Measurements from ENCODE around the gene ZBTB7A.

Gene ZBTB7A

DNA sequence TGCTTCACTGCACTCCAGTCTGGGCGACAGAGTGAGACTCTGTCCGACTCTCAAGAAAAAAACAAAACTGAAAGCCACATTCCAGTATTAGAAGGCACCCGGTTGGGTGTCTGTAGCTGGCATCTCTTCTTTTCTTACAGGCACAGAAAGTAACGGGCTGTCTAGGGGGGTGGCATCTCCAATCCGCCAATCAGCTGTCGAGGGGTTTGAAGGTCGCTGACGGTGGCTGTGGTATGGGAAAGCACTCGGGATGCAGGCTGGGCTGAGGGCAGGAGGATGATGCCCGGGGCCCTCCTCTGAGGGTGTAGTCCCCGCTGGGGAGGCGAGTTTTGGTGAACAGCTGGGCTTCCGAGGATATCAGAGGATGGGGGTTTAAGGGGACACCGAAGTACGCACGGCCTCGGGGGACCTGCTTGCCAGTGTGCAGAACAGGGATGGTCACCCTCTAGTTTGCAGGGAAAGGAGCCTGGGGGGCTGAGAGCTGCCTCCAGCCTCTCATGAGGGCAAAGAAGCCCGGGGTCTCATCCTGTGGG is 27.0 kb upstream of the ZBTB7A start:
- no peak for DNase-seq

- DNase-seq: no peak
These were observed 23.9 kb upstream of the ZBTB7A start for GRCh38 chr19:4090356-4091220.

DNA sequence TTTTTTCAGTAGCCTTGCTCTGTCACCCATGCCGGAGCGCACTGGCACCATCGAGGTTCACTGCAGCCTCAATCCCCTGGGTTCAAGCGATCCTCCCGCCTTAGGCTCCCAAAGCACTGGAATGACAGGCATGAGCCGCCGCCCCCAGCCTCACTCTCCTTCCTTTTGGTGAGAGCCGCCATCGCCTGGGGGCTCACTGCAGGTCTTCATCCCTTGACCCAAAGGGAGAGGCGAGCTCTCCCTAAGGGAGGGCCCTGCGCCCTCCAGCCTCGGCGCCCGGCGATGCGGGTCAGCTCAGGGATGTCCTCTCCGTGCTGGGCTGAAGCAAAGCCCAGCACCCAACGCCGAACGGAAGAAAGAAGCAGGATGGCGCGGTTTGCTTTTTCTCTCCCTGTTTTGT is 23.2 kb upstream of the ZBTB7A start:
- no peak for DNase-seq

GRCh38 chr19:4089400-4089908 is 22.8 kb upstream of the ZBTB7A start:
- DNase-seq: peak; percentile 62

DNA sequence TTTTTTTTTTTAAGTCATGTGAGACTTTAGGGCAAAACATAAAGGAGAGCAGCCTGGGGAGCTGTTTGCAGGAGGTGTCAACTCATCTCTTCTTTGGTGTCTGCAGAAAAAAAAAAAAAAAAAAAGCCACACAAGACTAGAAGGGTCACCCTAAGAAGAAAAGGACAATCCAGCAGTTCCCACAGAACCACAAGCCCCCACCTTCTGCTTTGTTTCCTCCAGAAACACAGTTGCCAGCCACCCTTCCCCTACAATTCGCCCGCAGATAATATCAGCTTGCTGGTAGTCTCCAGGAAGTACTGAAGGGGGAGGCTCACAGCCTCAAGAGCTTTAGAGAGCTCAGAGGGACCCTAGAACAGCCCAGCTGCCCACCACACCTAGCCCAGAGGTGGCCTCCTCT is 22.3 kb upstream of the ZBTB7A start:
- peak; percentile 42 for DNase-seq

GRCh38 chr19:4087787-4088679 is 21.3 kb upstream of the ZBTB7A start:
- no peak for DNase-seq

DNA sequence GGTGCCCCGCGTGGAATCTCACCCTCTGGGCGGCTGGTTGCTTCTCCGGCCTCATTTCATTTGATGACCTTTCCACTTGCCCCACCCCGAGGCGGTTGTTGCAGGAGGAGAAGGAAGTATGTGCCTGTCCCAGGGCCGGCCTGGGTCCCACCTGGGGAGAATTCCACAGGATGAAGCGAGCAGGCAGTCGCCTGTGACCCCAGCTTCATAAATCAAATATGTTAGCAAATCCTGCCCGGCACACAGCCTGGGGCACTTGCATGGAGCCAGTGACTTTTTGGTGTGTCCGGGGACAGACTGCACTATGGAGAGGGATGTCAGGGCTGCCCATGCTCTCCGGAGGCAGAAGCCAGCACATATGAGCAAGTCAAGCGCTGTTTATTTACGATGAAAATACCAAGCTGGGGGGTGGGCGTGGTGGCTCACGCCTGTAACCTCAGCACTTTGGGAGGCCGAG is 19.7 kb upstream of the ZBTB7A start:
- DNase-seq: no peak

DNA sequence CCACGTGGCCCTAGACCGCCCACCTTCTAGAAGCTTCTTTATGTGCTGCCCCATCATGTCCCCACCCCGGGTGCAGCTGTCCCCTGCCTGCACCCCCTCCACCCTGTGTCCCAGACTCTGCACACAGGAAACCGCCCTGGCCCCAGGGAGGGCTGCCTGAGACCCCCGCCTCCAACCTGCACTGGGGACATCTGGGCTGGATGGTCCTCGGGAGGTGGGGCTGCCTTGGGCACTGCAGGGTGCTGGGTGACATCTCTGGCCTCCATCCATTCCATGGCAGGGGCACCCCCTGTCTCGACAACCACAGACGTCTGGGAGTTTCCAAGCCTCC is 17.8 kb upstream of the ZBTB7A start:
- no peak for DNase-seq

GRCh38 chr19:4083677-4084546 is 17.2 kb upstream of the ZBTB7A start:
- DNase-seq: no peak

DNA sequence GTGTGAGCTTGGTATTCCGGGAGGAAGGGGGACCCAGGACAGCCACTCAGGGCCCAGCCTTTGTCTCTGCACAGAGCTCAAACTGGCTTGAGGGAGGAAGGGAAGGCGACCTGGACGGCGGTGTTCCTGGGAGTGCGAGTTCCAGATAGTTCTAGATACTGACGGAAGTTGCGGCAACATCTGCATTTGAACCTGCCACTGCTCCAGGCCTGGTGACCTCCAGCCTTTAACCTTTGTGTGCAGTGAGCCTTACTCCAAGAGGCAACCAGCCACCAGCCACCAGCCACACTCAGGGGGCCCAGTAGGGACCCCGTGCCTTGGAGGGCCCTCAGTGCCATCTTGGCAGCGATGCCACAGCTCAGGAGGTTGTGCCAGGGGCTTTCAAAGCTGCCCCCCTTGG is 15.5 kb upstream of the ZBTB7A start:
- no peak for DNase-seq

- no peak for DNase-seq
These were observed 14.9 kb upstream of the ZBTB7A start for GRCh38 chr19:4081441-4082129.

- no peak for DNase-seq
These were observed 13.8 kb upstream of the ZBTB7A start for GRCh38 chr19:4080473-4080872.

- peak; percentile 59 for DNase-seq
These were observed 11.3 kb upstream of the ZBTB7A start for GRCh38 chr19:4077800-4078684.

GRCh38 chr19:4077007-4077374 is 10.3 kb upstream of the ZBTB7A start:
- no peak for DNase-seq

GRCh38 chr19:4075373-4075772 is 8.7 kb upstream of the ZBTB7A start:
- DNase-seq: no peak

GRCh38 chr19:4071610-4072009 is 4.9 kb upstream of the ZBTB7A start:
- DNase-seq: no peak

GRCh38 chr19:4069331-4069959 is 2.7 kb upstream of the ZBTB7A start:
- DNase-seq: peak; percentile 63

DNA sequence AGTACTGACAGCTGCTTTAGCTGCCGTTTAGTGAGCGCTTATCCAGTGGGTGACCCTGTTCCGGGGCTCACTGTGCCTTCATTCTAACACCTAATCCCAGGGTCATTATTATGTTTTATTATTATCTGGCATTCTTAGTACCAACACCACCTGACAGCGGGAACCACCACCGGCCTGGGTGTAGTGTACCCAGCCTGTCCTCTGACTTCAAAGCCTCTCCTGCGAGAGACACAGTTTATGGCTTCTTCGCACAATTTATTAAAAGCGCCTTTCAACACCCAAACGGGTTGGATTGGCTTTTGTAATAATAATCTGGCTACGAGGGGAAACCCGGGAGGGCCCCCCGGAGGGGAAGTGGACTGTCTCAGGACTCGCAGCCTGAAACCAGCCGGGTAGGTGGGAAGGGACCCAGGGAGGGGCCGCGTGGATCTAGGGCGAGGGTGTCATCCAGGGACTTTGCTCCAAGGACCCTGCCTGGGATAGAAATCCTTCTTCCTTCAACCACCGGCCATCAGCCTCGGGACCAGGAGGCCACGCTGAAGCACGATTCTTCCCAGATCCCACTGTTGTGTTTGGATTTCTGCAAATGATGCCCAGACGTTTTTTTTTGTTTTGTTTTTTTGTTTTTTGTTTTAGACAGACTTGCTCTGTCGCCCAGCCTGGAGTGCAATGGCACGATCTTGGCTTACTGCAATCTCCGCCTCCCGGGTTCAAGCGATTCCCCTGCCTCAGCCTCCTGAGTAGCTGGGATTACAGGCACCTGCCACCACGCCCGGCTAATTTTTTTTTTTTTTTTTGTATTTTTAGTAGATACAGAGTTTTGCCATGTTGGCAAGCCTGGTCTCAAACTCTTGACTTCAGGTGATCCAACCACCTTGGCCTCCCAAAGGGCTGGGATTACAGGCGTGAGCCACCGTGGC is 1.6 kb upstream of the ZBTB7A start:
- DNase-seq: no peak

DNA sequence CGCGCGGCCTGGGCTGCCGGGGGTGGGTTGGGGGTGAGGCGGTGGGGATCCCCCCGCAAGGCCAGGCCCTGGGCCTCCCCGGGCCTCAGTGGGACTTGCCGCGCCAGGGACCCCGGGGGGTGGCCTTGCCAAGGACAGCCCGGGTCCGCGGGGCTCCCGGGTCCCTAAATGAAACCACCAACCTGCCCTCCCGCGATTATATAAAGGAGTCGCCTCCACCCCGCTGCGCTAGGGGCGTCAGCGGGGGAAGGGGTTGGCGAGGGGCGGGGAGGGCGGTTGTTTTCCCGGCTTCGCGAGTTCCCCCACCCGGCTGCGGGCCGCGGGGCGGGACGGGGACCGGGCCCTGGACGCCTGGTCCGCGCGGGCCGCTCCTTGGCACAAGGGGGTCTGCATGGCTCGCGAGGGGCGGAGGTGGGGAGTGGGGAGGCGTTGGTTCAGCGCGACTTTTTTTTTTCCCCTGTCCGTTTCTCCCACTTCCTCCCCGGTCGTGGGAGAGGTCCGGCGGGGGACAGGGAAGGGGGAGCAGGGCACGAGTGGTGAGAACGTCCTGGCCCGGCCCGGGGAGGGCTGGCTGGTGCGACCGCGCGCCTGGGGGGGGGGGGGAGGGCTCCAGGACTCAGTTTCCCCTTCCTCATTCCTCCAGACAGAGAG is 822 bp upstream of the ZBTB7A start:
- DNase-seq: no peak

Data from activated CD4-positive, CD25-positive, alpha-beta regulatory T cell treated with anti-CD3 and anti-CD28 coated beads, Interleukin-2, amount 50 U/mL, for 72 hours (primary cell).